Activated CD8-positive, alpha-beta T cell treated with anti-CD3 and anti-CD28 coated beads for 36 hours (primary cell): ENCODE results near the gene PCMTD2. TPM values are rescaled to one million over a fixed set of nuclear protein-coding genes. Genes with fewer than 3 reads are reported as not detected.

Source experiments
- ATAC-seq: fragments of 200-7000 bp; cut with Tn5 transposase; one replicate; pipeline ENCODE4 v1.10.0; 2021; ENCODE audit warnings: mild to moderate bottlenecking, moderate library complexity
- CTCF ChIA-PET: fragments of 350-600 bp; sonication (Branson Sonifier 250); formaldehyde crosslinking; loops from one replicate; lab custom pipeline; 2021; ENCODE audit warnings: antibody characterized with exemption; lab: Charles Lee
- POLR2A ChIA-PET: fragments of 350-600 bp; sonication (Branson Sonifier 250); formaldehyde crosslinking; loops from one replicate; lab custom pipeline; 2021; ENCODE audit warnings: antibody characterized with exemption; lab: Charles Lee
- DNase-seq: peaks from one replicate; pipeline ENCODE4 v3.0.0-alpha.2; 2020
- H3K27ac Mint-ChIP-seq: one replicate; pipeline ENCODE4 v1.8.0; 2021; ENCODE audit warnings: mild to moderate bottlenecking, mixed read lengths
- H3K27me3 Mint-ChIP-seq: one replicate; pipeline ENCODE4 v1.8.0; 2021; ENCODE audit warnings: mixed read lengths
- H3K36me3 Mint-ChIP-seq: one replicate; pipeline ENCODE4 v1.8.0; 2021; ENCODE audit warnings: low read depth, mixed read lengths
- H3K4me1 Mint-ChIP-seq: one replicate; pipeline ENCODE4 v1.8.0; 2021; ENCODE audit warnings: low read depth, mixed read lengths
- H3K4me3 Mint-ChIP-seq: one replicate; pipeline ENCODE4 v1.8.0; 2021; ENCODE audit warnings: mild to moderate bottlenecking, moderate library complexity, mixed read lengths
- H3K9me3 Mint-ChIP-seq: one replicate; pipeline ENCODE4 v1.8.0; 2021; ENCODE audit warnings: mixed read lengths
- CTCF ChIP-seq: fragments of 200-600 bp; IDR thresholded peaks from one replicate; pipeline ENCODE4 v1.8.0; 2022; ENCODE audit warnings: antibody characterized with exemption, mild to moderate bottlenecking
- intact Hi-C: fragments of 100-400 bp; cut with micrococcal nuclease; formaldehyde crosslinking; loops from one replicate; pipeline ENCODE4 v1.10.0; 2022
- total RNA-seq, 2 experiments: library from RNA; stranded (reverse); gene quantifications; one replicate each; pipeline ENCODE4 v1.2.3, GENCODE V29; 2021

Gene PCMTD2
- total RNA-seq: 10 to 100 TPM; 26.0 to 28.6 TPM

GRCh38 chr20:64255361-64256281 is at the start of gene PCMTD2:
TSS of gene PCMTD2 (plus strand) at chr20:64255748. CDS start at chr20:64259966, 4,218 bp downstream.
- Mint-ChIP-seq H3K4me3 (peak within 1 kb of the TSS; percentile 82), H3K27me3 (peaks cover 11% of the 10 kb centered on the region), H3K9me3 (no peaks in the 10 kb centered on the region), H3K4me1 (peaks cover 41% of the 10 kb centered on the region), H3K36me3 (peaks cover 7% of the 10 kb centered on the region), H3K27ac (peak within 1 kb of the TSS; percentile 92)
- intact Hi-C loops: no loop called here
- CTCF ChIA-PET: interaction anchor here (0.7 to 4.9 kb wide), 7 partner anchors 9 to 217 kb away, joined by 3 to 45 read pairs (median 6); no protein-coding TSS in a partner anchor
- peak; percentile 92 for ATAC-seq
- DNase-seq: peak; percentile 89
- no peak for TF ChIP-seq CTCF
- POLR2A ChIA-PET: interaction anchor here (0.6 to 1.3 kb wide), 6 partner anchors 12 to 1153 kb away, joined by 3 to 5 read pairs (median 4); no protein-coding TSS in a partner anchor

DNA sequence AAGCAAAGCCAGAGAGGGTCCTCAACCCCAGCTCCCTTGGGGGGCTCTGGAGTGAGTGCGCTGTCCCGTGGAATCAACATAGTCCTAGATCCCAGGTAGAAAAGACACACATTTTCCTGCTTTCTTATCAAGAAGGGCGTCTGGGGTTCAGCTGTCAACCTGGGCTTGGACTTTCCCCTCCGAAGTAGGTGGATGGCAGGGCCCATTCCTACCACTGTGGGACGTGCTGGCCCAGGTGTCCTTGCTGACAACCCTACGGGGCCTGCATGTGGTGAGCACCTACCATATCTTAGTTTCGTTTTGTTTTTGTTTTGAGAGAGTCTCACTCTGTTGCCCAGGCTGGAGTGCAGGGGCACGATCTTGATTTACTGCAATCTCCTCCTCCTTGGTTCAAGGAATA is 48.9 kb upstream of the PCMTD2 start:
- ATAC-seq: no peak
- no peak for DNase-seq
- Mint-ChIP-seq H3K4me1 (no peaks in the 10 kb centered on the region), H3K4me3 (no peak overlapping the region), H3K9me3 (no peaks in the 10 kb centered on the region), H3K27ac (no peak overlapping the region), H3K27me3 (peaks cover 2% of the 10 kb centered on the region), H3K36me3 (no peaks in the 10 kb centered on the region)
- intact Hi-C loops: no loop called here
- ChIA-PET POLR2A (no interaction called here), CTCF (no interaction called here)
- TF ChIP-seq CTCF: no peak

GRCh38 chr20:64207641-64208590 is 47.6 kb upstream of the PCMTD2 start:
- H3K36me3 Mint-ChIP-seq: no peaks in the 10 kb centered on the region
- ChIA-PET CTCF (no interaction called here), POLR2A (no interaction called here)
- no peaks in the 10 kb centered on the region for H3K4me1 Mint-ChIP-seq
- intact Hi-C loops: no loop called here
- DNase-seq (no peak), ATAC-seq (no peak)
- H3K27ac Mint-ChIP-seq: no peak overlapping the region
- H3K9me3 Mint-ChIP-seq: no peaks in the 10 kb centered on the region
- no peak overlapping the region for H3K4me3 Mint-ChIP-seq
- peaks cover 2% of the 10 kb centered on the region for H3K27me3 Mint-ChIP-seq
- no peak for TF ChIP-seq CTCF

DNA sequence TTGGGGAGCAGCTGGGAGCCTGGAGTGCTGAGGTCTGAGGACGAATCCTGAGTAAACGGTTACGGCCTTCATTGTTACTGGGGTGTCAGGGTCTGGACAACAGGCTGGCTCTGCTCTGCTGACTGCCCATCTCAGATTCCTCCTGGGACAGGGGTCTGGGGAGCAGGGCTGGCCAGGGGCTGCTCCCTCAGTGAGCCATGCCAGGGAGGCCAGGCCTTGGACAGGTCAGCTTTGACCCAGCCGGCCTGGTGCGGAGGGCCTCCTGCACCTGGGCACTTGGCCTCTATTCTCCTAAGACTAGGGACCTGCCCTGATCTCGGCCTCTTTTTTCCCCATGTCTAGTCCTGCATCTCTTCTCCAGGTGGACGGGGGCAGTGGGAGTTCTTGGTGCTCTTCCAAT is 46.4 kb upstream of the PCMTD2 start:
- no peak overlapping the region for H3K4me3 Mint-ChIP-seq
- TF ChIP-seq CTCF: no peak
- POLR2A ChIA-PET: no interaction called here

More for the DNA sequence above, 46.4 kb upstream of the PCMTD2 start:
- intact Hi-C loops: no loop called here
- no peak overlapping the region for H3K27ac Mint-ChIP-seq
- no peak for ATAC-seq
- no peaks in the 10 kb centered on the region for H3K9me3 Mint-ChIP-seq
- CTCF ChIA-PET: no interaction called here
- H3K36me3 Mint-ChIP-seq: no peaks in the 10 kb centered on the region
- H3K27me3 Mint-ChIP-seq: no peaks in the 10 kb centered on the region
- no peak for DNase-seq
- H3K4me1 Mint-ChIP-seq: no peaks in the 10 kb centered on the region
